OCI-LY7 (cell line): ENCODE results near the gene ALK. TPM values are rescaled to one million over a fixed set of nuclear protein-coding genes. Genes with fewer than 3 reads are reported as not detected.

Experiments
- BruUV-seq: library from RNA; stranded (reverse); fragments of 400-500 nt; replicated peaks from 2 replicates; lab custom pipeline; 2021; lab: Mats Ljungman, UMichigan
- CTCF ChIA-PET: fragments of 300-600 bp; sonication (Branson Sonifier 250); formaldehyde crosslinking; loops from one replicate; lab custom pipeline; 2022; ENCODE audit warnings: antibody characterized with exemption; ENCODE audit not compliant: unreplicated experiment; lab: Charles Lee
- POLR2A ChIA-PET: fragments of 300-600 bp; sonication (Branson Sonifier 250); formaldehyde crosslinking; loops from one replicate; lab custom pipeline; 2022; ENCODE audit warnings: antibody characterized with exemption; lab: Charles Lee
- DNase-seq: peaks from one replicate; pipeline ENCODE4 v3.0.0-alpha.2; 2015; ENCODE audit warnings: low spot score
- H2AFZ ChIP-seq: fragments of 200-600 bp; sonication (generic), shearing (Covaris generic); 2 replicates; pipeline ENCODE4 v1.6.1; 2014; ENCODE audit warnings: mild to moderate bottlenecking, antibody characterized with exemption, low read length, moderate library complexity
- H3K27ac ChIP-seq: fragments of 200-600 bp; sonication (generic); 2 replicates; pipeline ENCODE4 v1.5.1; 2014; ENCODE audit warnings: mixed run types, low read depth, mild to moderate bottlenecking, moderate library complexity, low read length, inconsistent platforms; ENCODE audit not compliant: poor library complexity, severe bottlenecking
- H3K36me3 ChIP-seq: fragments of 200-600 bp; sonication (generic); 2 replicates; pipeline ENCODE4 v1.6.1; 2014; ENCODE audit warnings: mild to moderate bottlenecking, antibody characterized with exemption, low read length, moderate library complexity, mixed read lengths; ENCODE audit not compliant: insufficient read depth
- H3K4me1 ChIP-seq: fragments of 200-600 bp; sonication (generic); 2 replicates; pipeline ENCODE4 v1.5.1; 2014; ENCODE audit warnings: mild to moderate bottlenecking, low read length; ENCODE audit not compliant: insufficient read depth, poor library complexity, severe bottlenecking
- H3K4me2 ChIP-seq: fragments of 200-600 bp; sonication (generic); 2 replicates; pipeline ENCODE4 v1.6.1; 2014; ENCODE audit warnings: mild to moderate bottlenecking, low read length
- H3K4me3 ChIP-seq: fragments of 200-600 bp; sonication (generic); 2 replicates; pipeline ENCODE4 v1.5.1; 2014; ENCODE audit warnings: mild to moderate bottlenecking, low read depth, low read length; ENCODE audit not compliant: poor library complexity, severe bottlenecking
- H3K79me2 ChIP-seq: fragments of 200-600 bp; sonication (generic); 2 replicates; pipeline ENCODE4 v1.6.1; 2016; ENCODE audit warnings: low read depth, mild to moderate bottlenecking, low read length, moderate library complexity, mixed read lengths; ENCODE audit not compliant: insufficient read depth
- H3K9me2 ChIP-seq: fragments of 200-600 bp; sonication (generic); 2 replicates; pipeline ENCODE4 v1.6.1; 2016; ENCODE audit warnings: mild to moderate bottlenecking, low read length, mixed read lengths; ENCODE audit not compliant: insufficient read depth
- H3K9me3 ChIP-seq: fragments of 200-600 bp; sonication (generic); 2 replicates; pipeline ENCODE4 v1.6.1; 2014; ENCODE audit warnings: mild to moderate bottlenecking, mixed run types, low read length, mixed read lengths
- H4K20me1 ChIP-seq: fragments of 200-600 bp; sonication (generic); 2 replicates; pipeline ENCODE4 v1.6.1; 2014; ENCODE audit warnings: mild to moderate bottlenecking, antibody characterized with exemption, low read length, moderate library complexity, mixed read lengths; ENCODE audit not compliant: insufficient read depth
- CTCF ChIP-seq: fragments of 200-600 bp; sonication (generic); conservative IDR thresholded peaks from 2 replicates; pipeline ENCODE4 v1.5.1; 2014; ENCODE audit warnings: mild to moderate bottlenecking, antibody characterized with exemption, low read length, moderate library complexity, mixed read lengths
- EZH2phosphoT487 ChIP-seq: fragments of 200-600 bp; sonication (generic); IDR thresholded peaks from 2 replicates; pipeline ENCODE4 v1.6.1; 2018; ENCODE audit warnings: low read depth, borderline replicate concordance, mild to moderate bottlenecking, mixed run types, antibody characterized with exemption, low read length, moderate library complexity, mixed read lengths
- intact Hi-C: fragments of 100-400 bp; cut with micrococcal nuclease; formaldehyde crosslinking; loops from one replicate; pipeline ENCODE4 v1.10.0; 2022; ENCODE audit not compliant: unreplicated experiment
- total RNA-seq, 2 experiments: library from RNA; depleted of rRNA in 1 of 2; stranded (reverse); fragments of >200 nt in 1 of 2; shearing (Covaris generic) in 1 of 2; gene quantifications; 2 replicates each; pipeline ENCODE4 v1.2.3, GENCODE V29; 2014 to 2022

Gene ALK
- total RNA-seq, 2 experiments from 2014 or later: 0.09 TPM; not detected in 1

GRCh38 chr2:29440921-29441623 is 480.3 kb downstream of the ALK start:
- no TSS peak for BruUV-seq

GRCh38 chr2:29433920-29434319 is 487.5 kb downstream of the ALK start:
- Histone ChIP-seq H3K4me3 (no peak overlapping the region), H3K9me3 (no peaks in the 10 kb centered on the region), H3K4me2 (no peak overlapping the region), H3K9me2 (no peaks in the 10 kb centered on the region), H3K4me1 (no peaks in the 10 kb centered on the region), H4K20me1 (no peaks in the 10 kb centered on the region), H3K27ac (no peak overlapping the region), H3K79me2 (no peaks in the 10 kb centered on the region), H3K36me3 (no peaks in the 10 kb centered on the region), H2AFZ (no peak overlapping the region)
- ChIA-PET CTCF (no interaction called here), POLR2A (no interaction called here)
- DNase-seq: no peak
- no TSS peak for BruUV-seq
- no peak for TF ChIP-seq CTCF
- TF ChIP-seq EZH2phosphoT487: no peak
- intact Hi-C loops: no loop called here

More at GRCh38 chr2:29440921-29441623, 480.3 kb downstream of the ALK start:
- TF ChIP-seq CTCF (no peak), EZH2phosphoT487 (no peak)
- H3K79me2 ChIP-seq: no peaks in the 10 kb centered on the region
- ChIA-PET POLR2A (no interaction called here), CTCF (no interaction called here)
- H2AFZ ChIP-seq: no peak overlapping the region
- no peaks in the 10 kb centered on the region for H3K9me3 ChIP-seq
- H3K4me2 ChIP-seq: no peak overlapping the region
- intact Hi-C loops: no loop called here
- no peaks in the 10 kb centered on the region for H4K20me1 ChIP-seq
- no peak for DNase-seq
- no peak overlapping the region for H3K27ac ChIP-seq
- no peaks in the 10 kb centered on the region for H3K36me3 ChIP-seq
- H3K4me3 ChIP-seq: no peak overlapping the region
- no peaks in the 10 kb centered on the region for H3K4me1 ChIP-seq
- H3K9me2 ChIP-seq: no peaks in the 10 kb centered on the region

GRCh38 chr2:29433128-29433527 is 488.3 kb downstream of the ALK start:
- POLR2A ChIA-PET: no interaction called here
- H3K79me2 ChIP-seq: no peaks in the 10 kb centered on the region

More at GRCh38 chr2:29433128-29433527, 488.3 kb downstream of the ALK start:
- no peaks in the 10 kb centered on the region for H3K36me3 ChIP-seq
- no TSS peak for BruUV-seq
- H4K20me1 ChIP-seq: no peaks in the 10 kb centered on the region
- H3K4me2 ChIP-seq: no peak overlapping the region
- CTCF ChIA-PET: no interaction called here
- intact Hi-C loops: no loop called here
- DNase-seq: no peak
- no peak for TF ChIP-seq CTCF
- TF ChIP-seq EZH2phosphoT487: no peak
- H3K27ac ChIP-seq: no peak overlapping the region
- no peaks in the 10 kb centered on the region for H3K9me3 ChIP-seq
- no peak overlapping the region for H2AFZ ChIP-seq
- H3K9me2 ChIP-seq: no peaks in the 10 kb centered on the region
- H3K4me1 ChIP-seq: no peaks in the 10 kb centered on the region
- H3K4me3 ChIP-seq: no peak overlapping the region
